GM19468 (cell line): ENCODE results near the gene SERPINB6.
A peak's percentile ranks its signal among the peaks of the same experiment; 100 is the strongest.

Source experiments
- ATAC-seq: cut with Tn5 transposase; IDR thresholded peaks from one replicate; pipeline ENCODE4 v1.9.1; 2021; ENCODE audit warnings: mild to moderate bottlenecking, moderate library complexity, moderate number of reproducible peaks; ENCODE audit not compliant: unreplicated experiment; ENCODE audit errors: extremely low read depth

Gene SERPINB6

DNA sequence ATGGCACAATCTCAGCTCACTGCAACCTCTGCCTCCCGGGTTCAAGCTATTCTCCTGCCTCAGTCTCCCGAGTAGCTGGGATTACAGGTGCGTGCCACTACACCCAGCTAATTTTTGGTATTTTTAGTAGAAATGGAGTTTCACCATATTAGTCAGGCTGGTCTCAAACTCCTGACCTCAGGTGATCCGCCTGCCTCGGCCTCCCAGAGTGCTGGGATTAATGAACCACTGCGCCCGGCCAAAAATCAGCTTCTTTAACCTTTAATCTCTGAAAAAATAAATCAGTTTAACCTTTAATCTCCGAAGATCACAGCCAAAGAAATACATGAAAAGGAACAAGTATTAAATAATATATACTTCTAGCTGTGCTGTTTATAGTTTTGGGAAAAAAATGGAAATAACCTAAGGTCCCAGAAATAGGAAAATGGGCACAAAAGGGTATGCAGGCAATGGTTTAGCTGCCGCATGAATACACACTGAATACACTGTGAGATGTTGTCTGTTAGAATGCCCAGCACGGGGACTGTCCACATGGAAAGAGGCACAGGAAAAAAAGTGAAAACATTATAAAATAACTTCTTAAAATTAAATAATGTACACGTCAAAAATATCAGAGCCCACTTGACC lies 29.9 kb upstream of the SERPINB6 start:
- ATAC-seq = no peak

DNA sequence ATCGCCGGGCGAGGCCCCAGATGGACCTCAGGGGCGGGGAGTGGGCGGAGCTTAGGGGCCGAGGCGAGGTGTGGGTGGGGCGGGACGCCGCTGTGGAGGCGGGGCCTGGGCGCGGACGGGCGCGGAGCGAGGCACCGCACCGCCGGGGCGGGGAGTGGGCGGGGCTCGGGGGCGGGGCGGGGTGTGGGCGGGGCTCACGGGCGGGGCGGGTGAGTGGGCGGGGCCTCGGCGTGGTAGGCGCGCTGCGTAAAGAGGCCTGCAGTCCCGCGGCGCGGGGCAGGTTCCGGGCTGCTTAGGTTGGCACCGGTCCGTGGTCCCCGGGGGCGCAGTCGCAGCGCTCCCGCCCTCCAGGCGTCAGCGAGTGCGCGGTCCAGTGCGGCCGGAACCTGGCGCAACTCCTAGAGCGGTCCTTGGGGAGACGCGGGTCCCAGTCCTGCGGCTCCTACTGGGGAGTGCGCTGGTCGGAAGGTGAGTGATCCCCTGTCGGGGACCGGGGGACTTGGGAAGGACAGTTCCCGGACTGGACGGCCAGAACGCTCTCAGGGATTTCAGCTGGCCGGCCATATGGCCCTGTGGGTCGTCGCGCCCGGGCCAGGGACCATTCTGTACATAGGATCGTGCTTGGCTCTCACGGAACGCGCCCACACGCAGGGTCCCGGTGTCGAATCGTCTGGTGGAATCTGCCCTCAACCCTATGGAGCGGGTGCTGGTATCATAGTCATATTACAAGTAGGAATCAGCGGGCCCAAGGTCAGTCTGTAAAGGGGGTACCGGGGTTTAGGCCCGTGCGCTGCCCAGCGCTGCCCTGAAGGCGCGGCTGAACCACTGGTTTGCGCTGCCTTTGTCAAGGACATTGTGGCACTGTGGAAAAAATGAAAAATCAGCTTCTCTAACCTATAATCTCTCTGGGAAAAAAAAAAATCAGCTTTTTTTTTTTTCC lies 28.5 kb upstream of the SERPINB6 start, which contains the start of gene NQO2:
Gene NQO2 (plus strand): TSS at position 277 of the 940 bp plus-strand sequence. CDS start 6,659 bp downstream, outside the sequence.
- peak; percentile 41 for ATAC-seq

DNA sequence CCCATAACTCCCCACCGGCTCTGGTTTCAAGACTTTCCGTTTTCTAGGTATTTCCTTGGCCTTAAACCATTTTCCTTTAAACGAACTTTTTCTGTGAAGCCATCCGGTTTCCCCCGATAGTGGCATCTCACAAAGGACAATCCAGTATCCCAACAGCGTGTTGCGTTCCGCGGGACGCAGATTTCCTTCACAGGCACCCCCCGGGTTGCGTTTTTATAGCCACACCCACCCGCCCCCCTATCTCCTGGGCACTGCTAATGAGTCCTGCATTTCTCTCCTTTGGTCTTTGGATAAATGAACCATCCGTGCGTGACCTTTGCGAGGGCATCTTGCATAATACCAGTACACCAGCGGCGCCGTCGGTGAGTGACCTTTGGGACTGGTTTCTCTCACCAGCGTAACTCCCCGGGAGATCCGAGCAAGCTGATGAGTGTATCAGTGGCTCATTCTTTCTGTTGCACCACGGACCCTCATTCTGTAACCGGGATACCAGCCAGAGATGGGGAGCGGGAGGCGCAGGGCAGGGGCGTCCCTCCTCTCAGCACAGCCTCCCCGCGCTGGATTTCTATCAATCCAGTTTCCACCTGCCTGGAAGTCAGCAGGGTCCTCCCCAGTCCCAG lies 27.7 kb upstream of the SERPINB6 start:
- ATAC-seq = no peak

DNA sequence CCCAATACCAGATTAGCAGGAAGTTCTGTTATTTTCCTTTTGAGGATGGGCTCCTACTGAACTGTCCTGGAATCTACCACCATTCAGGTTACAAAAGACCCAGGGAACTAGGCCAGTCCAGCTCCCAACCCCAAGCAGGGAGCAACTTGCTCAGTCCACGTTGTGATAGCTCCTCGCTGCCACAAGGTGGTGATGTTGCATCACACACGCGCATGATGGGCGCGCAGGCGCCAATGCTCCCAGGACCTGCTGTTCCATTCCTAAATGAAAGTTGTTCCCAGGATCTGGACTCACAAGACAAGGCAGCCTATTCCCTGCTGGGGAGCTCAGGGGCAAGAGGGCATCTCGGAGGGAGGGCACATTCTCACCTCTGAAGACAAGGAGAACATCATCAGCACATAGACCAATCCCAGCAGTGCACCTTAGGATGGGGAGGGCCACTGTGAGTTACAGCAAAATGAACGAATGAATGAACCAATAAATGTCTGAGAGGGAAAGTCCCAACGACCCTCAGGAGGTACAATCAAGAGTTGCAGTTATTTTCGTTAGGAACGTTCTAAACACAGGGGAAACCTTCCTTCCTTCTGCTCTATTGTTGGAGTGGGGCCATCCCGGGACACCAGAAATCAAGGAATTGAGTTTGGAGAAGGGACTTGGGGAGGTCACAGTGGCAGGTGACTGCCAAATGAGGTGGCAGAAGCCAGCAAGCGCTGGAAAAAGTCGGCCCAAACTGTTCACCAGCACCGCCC lies 27.1 kb upstream of the SERPINB6 start:
- peak; percentile 18 for ATAC-seq

DNA sequence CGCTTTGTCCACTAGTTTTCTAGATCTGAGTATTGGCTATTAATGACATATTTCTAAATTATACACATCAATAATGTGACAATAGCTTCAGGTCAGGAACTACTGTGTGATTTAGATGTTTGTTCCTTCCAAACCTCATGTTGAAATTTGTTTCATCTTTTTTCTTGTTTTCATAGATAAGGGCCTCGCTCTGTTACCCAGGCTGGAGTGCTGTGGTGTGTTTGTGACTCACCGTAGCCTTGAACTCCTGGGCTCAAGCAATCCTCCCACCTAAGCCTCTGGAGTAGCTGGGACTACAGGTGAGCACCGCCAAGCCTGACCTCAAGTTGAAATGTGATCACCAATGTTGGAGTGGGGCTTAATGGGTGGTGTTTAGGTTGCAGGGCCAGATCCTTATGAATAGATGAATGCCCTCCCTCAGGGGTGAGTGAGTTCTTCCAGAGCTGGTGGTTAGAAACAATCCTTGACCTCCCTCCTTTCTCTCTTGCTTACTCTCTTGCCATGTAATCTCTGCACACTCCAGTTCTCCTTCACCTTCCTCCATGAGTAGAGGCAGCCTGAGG lies 22.5 kb upstream of the SERPINB6 start:
- ATAC-seq = no peak

DNA sequence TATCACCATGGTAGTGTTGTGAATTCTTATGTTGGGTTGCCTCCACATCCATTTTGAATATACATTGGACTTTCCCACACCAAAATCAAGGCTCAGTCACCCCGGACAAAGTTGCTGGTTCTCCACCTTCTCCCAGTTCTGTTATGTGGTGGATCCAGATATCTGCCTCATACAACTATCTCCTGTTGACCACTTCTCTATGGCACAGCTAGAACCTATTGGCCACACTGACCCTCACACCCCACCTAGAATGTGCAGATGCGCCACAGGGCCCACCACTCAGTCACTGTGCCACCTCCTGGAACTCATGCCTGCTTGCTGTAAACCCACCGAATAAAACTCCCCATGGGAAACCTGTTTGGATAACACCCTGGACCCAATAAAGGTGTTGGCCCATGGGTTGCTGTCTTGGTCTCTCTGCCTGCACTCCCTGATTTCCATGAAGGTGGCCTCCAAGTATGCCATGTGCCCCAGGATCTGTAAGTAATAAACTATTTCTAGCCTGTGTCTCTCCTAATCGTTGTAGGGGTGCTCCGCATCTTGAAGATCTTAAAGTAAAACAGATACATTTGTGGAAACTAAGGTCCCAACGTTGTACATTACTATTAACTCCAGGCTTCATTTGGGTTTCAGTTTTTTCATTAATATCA lies 21.1 kb upstream of the SERPINB6 start:
- ATAC-seq = no peak

DNA sequence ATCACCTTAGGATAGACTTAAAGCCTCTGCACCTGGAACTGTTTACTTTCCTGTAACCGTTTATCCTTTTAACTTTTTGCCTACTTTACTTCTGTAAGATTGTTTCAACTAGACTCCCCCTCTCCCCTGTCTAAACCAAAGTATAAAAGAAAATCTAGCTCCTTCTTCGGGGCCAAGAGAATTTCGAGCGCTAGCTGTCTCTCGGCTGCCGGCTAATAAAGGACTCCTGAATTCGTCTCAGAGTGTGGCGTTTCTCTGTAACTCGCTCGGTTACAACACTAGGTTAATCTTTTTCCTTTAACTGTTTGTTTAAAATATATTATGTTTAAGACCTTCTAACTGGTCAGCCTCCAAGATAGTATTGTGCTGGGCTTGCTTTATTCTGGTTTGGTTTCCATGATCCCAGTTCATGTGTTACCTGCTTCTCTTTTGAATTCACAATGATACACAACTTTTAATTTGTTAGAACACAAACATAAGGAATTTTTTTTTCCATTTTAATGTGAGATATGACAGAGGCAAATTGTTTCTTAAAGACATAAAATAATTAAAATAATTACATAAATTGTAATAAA lies 19.7 kb upstream of the SERPINB6 start:
- no peak for ATAC-seq

DNA sequence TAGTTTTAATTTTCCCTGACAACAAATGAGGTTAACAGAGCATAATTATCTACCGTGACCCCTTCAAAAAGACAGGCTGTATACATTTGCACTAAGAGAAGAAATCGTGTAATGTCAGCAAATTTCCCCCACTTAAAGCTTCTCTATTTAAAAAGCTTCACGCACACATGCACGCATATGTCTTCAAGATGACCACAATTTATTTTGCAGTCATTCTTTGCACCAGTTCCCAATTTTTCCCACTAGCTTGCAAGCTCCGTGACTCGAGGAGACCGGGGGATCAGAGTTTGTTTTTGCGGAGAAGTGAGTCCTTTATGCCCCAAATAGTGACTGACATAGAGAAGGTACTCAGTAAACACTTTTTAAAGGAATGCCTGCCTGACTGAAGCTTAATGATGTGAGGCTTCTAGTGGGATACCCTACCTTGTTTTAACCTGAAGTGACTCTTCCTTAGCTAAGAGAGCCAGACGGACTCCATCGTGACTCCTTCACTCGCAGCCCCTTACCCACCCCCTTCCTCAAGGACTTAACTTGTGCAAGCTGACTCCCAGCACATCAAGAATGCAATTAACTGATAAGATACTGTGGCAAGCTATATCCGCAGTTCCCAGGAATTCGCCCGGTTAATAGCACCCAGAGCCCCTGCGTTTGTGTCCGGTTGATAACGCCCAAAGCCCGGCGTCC lies 19.0 kb upstream of the SERPINB6 start:
- ATAC-seq = no peak

DNA sequence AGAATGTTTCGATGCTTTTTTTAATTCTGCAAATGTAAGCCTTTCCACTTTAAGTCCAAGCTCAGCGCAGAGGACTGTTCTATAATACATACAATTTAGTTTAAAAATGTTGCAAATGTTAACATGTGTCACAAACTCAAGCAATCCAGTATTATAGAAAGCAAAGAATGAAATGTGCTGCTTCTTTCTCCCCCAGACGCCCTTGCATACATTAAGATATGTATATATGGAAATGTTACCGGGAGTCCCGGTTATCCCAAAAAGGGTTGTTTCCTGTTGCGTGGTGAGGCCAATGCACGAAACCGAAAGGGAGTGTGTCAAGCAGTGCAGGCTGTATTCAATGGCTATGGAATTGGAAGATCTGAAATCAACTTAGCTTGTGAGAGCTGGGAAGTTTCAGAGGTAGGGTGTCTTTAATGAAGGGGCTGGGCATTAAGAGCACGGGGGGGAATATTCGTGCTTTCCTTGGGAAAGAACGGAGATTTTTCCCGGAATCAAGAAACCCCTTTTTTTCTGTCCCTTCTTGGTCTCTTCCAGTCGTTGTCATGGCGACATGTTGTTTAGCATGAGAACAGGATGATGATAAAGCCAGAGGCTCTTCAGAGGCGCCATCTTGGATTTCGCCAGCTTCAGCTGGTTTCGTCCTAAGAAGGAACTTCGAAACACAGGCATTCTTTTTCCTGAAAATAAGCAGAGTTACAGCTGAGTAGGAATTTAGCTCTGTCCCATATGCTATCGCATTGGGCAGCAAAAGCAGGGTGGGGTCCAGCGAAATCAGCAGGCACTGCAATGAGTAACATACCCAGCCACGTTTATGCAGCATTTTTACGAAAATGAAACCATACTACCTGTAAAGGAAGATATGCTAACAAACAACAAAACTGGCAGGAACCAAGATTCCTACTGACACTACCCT lies 18.2 kb upstream of the SERPINB6 start:
- peak; percentile 25 for ATAC-seq

DNA sequence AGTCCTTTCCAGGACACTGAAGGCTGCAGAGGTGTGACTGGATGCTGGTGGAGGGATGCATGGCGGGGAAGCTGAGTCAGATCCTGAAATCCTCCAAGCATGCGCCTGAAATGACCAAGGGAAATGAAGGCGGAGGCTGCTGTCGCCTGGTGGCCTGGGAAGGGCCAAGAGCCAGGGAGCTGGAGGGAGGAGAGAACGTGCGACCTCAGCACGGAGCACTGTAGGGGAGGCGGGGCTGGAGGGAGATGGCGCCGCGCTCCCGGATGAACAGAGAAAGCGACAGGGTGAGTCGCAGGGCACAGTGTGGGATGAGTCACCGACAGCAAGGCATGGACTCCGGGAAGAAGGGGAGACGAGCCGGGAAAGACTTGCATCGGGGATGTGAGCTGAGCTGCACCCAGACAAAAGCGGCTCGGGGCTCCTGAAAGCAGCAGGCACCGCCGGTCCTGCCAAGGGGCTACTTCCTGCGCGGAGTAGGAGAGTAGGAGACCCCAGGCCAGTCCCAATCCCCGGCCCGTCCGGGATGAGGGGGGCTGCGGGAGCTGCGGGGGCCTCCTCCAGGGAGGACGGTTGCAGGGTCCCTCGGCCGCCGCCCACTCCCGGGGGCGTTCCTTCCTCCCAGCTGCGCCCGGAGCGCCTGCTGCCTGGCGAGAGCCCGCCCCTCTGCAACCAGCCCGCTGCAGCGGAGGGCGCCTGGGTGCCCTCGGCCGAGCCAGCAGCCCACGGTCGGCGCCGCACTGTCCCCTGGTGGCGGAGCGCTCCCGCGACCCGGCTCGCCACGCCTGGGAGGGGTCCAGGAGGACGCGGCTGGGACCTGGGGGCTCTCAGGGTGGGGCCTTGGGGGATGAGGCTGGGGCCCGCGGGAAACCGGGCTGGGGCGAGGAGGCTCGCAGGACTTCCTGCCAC lies 17.3 kb upstream of the SERPINB6 start:
- peak; percentile 56 for ATAC-seq

DNA sequence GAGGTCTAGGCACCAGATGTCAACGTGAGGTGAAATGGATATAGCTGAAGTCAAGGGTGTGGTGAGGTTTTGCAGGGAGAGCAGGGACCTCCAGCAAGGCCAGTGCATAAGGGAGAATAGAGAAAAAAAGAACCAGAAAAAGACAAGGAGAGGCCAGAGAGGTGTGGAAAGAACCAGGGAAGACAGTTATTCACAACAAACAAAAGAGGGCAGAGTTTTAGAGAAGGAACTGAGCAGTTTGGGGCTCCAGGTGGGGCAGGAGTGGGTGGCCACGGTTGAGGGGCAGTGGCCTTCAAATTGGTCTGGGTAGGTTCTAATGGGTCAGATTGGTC lies 16.7 kb upstream of the SERPINB6 start:
- no peak for ATAC-seq

DNA sequence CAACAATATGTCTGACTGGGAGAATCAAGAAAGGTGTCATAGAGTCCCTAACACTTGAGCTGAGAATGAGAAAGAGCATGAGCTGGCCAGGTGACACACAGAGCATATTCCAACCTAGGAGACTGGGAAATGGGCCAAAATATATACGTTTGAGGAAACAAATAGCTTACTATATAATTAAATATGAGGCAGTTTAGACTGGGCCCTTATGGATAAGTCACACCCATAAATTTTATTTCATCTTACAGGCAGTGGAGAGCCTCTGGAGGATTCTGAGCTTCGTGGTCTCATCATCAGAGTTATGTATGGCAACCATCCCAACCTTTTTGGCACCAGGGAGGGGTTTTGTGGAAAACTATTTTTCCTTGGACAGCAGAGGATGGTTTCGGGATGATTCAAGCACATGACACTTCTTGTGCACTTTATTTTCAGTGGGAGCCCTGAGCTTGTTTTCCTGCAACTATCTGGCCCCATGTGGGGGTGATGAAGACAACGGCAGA lies 15.4 kb upstream of the SERPINB6 start:
- no peak for ATAC-seq

DNA sequence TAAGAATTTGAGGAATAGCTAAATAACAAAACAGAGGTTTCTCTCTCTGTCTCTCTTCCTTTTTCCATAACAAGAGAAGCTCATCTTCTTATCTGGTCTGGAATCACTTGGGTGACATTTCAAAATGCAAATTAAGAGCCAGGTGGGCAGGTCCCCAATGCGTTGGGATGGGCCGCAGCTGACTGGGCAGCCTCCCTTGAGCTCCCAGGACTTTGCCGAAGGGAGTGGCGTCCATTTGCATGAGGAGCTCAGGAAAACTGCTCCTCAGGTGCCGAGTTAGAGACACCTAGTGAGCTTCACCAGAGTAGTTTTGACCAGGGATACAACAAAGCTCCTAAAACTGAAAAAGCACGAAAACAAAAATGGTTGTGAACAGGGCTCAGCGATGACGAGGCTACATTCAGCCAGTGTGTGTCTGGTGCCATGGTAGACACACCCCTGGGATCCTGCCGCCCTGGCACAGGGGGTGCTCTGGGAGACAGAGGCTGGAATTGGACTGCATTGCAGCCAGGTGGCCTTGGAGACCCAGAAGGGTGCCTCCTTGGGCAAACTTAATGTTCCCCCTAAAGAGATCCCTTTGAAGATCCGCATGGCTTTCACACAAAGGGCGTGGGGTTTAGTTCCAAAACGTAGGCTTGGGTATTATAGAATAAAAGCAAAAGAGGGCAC lies 13.5 kb upstream of the SERPINB6 start:
- no peak for ATAC-seq

DNA sequence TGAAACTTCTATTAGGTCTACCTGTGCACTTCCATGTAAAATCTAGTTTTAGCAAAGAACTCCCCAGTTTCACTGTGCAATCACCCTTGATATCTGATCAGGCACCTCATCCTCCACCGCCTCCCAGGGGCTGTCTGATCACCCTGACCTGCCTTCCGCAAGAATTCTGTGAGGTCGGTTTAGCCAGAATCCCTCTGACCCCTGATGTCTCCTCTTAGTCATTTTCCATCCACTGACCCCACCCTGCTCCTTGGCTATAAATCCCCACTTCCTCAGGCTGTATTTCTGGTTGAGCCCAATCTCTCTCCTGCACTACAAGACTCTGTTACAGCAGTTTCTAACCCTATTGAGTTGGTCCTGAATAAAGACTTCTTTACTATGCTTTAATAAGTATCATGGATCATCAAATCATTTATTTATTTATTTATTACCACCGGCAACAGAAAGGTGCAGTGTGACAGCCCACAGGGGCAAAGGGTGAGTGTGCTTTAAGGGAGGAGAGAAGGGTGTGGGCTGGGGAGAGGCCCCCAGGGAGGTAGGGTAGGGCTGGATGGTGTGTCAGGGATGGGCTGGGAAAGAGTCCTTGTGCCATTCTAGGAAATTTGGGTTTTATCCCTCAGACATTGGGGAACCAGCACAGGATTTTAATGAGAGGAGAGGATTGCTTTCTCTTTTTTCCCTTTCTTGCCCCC lies 11.2 kb upstream of the SERPINB6 start:
- ATAC-seq = no peak

DNA sequence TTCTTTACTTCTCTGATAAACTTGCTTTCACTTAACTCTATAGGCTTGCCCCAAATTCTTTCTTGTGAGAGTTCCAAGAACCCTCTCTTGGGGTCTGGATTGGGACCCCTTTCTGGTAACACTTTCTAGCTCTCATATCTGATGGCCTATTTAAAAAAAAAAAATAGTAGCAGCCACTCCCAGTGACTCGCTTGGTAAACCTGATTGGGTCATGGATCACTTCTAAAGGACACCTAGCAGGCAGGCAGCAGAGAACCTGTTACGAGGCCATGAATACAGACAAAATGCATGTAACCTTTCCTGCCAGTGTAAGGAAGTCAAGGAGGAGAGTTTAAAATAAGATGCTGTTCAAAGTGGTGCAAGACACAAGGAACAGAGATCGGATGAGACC lies 9.1 kb upstream of the SERPINB6 start:
- ATAC-seq = no peak
